HepG2 (cell line): ENCODE results near the gene TUBA4A. TPM values are rescaled to one million over a fixed set of nuclear protein-coding genes. Genes with fewer than 3 reads are reported as not detected.
A peak's percentile ranks its signal among the peaks of the same experiment; 100 is the strongest.

Source experiments
- ATF7-NPFF ChIP-seq: sonication (generic); formaldehyde crosslinking; IDR thresholded peaks from 2 replicates; pipeline ENCODE4 v1.8.1; 2023; ENCODE audit warnings: mild to moderate bottlenecking, low read depth, missing genetic modification reagents, moderate library complexity
- ELF1 ChIP-seq: sonication (generic); formaldehyde crosslinking; IDR thresholded peaks from 2 replicates; pipeline ENCODE4 v1.4.0; 2020; ENCODE audit warnings: missing genetic modification reagents
- ESRRA ChIP-seq: sonication (generic); formaldehyde crosslinking; IDR thresholded peaks from 2 replicates; pipeline ENCODE4 v1.5.1; 2020; ENCODE audit warnings: mild to moderate bottlenecking, low read depth, missing genetic modification reagents
- GLMP ChIP-seq: sonication (generic); formaldehyde crosslinking; IDR thresholded peaks from 2 replicates; pipeline ENCODE4 v1.9.0; 2021; ENCODE audit warnings: missing genetic modification reagents, mild to moderate bottlenecking, borderline replicate concordance
- HHEX ChIP-seq: IDR thresholded peaks from 2 replicates; pipeline ENCODE4 v1.6.1; 2016; ENCODE audit warnings: control low read depth
- JUN ChIP-seq: sonication (generic); formaldehyde crosslinking; IDR thresholded peaks from 2 replicates; pipeline ENCODE4 v1.4.0; 2020; ENCODE audit warnings: mild to moderate bottlenecking, missing genetic modification reagents
- KDM6A ChIP-seq: IDR thresholded peaks from 2 replicates; pipeline ENCODE4 v1.6.1; 2016; ENCODE audit warnings: low read depth
- ZBTB49 ChIP-seq: sonication (generic); formaldehyde crosslinking; IDR thresholded peaks from 2 replicates; pipeline ENCODE4 v1.4.0; 2020; ENCODE audit warnings: missing genetic modification reagents, borderline replicate concordance
- ZMYM4 ChIP-seq: sonication (generic); formaldehyde crosslinking; IDR thresholded peaks from 2 replicates; pipeline ENCODE4 v1.8.1; 2023; ENCODE audit warnings: mild to moderate bottlenecking, missing genetic modification reagents
- ZNF253 ChIP-seq: sonication (generic); formaldehyde crosslinking; IDR thresholded peaks from 2 replicates; pipeline ENCODE4 v1.8.0; 2022; ENCODE audit warnings: mild to moderate bottlenecking, missing genetic modification reagents, borderline replicate concordance
- polyA plus RNA-seq, 8 experiments: library from polyadenylated mRNA; depleted of rRNA in 3 of 8; stranded (reverse) in 7 of 8; unstranded in 1 of 8; fragments of >200 nt; fragmentation: Illumina TruSeq in 4 of 8; extraction: Trizol in 4 of 8; gene quantifications; 2 replicates each; pipeline versions ENCODE4 v1.2.1 to v1.2.3, GENCODE V29; 2011 to 2016; ENCODE audit warnings: low read depth in 4 of 8, missing spikeins in 1 of 8, mixed read lengths in 1 of 8; ENCODE audit not compliant: insufficient read depth in 1 of 8
- total RNA-seq, 5 experiments: library from RNA; depleted of rRNA; stranded (reverse); fragments of >200 nt; fragmentation: Illumina TruSeq; extraction: Trizol; gene quantifications; 2 replicates each; pipeline ENCODE4 v1.2.3, GENCODE V29; 2016; ENCODE audit warnings: low read depth in 1 of 5
- TF ChIP-seq, protein P1 (sequence below): sonication (generic); formaldehyde crosslinking; conservative IDR thresholded peaks from 2 replicates; pipeline ENCODE4 v1.8.0; 2022; ENCODE audit warnings: mild to moderate bottlenecking, moderate library complexity, missing genetic modification reagents
- TF ChIP-seq, protein P2 (sequence below): sonication (generic); formaldehyde crosslinking; IDR thresholded peaks from 2 replicates; pipeline ENCODE4 v1.4.0; 2020; ENCODE audit warnings: missing genetic modification reagents
- TF ChIP-seq, protein P3 (sequence below): sonication (generic); formaldehyde crosslinking; IDR thresholded peaks from 2 replicates; pipeline ENCODE4 v1.5.0; 2020; ENCODE audit warnings: mild to moderate bottlenecking, missing genetic modification reagents, moderate library complexity
- TF ChIP-seq, protein P4 (sequence below): sonication (generic); formaldehyde crosslinking; IDR thresholded peaks from 2 replicates; pipeline ENCODE4 v1.4.0; 2020; ENCODE audit warnings: mild to moderate bottlenecking, missing genetic modification reagents

The TUBA4A gene
- total and polyA plus RNA-seq, 2 of the 13 experiments (the other 11 are each of a cell fraction or from before 2014, with no cell fraction given) = 1.3 to 12.7 TPM

DNA sequence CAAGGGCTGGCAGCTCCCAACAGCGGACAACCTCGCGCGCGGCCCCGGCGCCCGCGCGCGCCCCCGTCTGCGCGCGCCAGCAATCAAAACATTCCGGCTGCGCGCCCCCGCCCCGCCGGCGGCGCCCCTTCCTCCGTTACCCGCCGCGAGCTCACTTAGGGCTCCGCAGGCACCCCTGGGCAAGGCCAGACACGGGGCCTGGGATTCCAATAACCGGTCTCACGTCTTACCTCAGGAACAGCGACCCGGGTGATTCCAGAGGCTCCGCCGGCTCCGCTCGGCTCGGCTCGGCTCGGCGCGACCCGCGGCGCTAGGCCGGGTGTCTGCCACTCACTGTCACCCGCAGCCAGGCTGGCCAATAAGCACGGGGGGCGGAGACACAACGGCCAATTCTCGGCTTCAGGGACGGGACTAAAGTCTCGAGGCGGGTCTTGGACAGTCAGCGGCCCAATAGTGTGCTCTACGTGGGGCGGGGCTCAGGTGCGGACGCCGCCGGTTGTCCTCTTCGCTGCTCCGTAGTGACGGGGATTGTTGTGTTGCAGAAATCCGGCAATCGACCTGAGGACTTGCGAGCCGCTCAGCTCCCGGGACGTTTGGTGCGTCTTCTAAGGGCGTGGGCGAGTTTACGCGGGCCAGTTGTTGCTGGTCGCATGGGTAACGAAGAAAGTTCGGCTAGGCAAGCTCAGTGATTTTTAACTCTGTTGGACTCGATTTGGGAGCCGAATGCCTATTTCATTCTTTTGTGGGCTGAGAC, 24.2 kb downstream of the TUBA4A start, which contains the start of the genes ANKZF1 and ATG9A (continued):
- TF ChIP-seq, protein P1, sequence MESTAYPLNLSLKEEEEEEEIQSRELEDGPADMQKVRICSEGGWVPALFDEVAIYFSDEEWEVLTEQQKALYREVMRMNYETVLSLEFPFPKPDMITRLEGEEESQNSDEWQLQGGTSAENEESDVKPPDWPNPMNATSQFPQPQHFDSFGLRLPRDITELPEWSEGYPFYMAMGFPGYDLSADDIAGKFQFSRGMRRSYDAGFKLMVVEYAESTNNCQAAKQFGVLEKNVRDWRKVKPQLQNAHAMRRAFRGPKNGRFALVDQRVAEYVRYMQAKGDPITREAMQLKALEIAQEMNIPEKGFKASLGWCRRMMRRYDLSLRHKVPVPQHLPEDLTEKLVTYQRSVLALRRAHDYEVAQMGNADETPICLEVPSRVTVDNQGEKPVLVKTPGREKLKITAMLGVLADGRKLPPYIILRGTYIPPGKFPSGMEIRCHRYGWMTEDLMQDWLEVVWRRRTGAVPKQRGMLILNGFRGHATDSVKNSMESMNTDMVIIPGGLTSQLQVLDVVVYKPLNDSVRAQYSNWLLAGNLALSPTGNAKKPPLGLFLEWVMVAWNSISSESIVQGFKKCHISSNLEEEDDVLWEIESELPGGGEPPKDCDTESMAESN (CRISPR knock-in tag) = peak; percentile 71
- TF ChIP-seq ATF7-NPFF (CRISPR knock-in tag) (peak; percentile 48; the same call in 1 of the 2 replicates), HHEX (CRISPR knock-in tag) (no peak), KDM6A (no peak), JUN (CRISPR knock-in tag) (peak; percentile 12; the same call in 1 of the 2 replicates), ESRRA (no peak), ZMYM4 (CRISPR knock-in tag) (peak; percentile 33; the same call in 1 of the 2 replicates), ELF1 (0 out of 2 replicates have a peak, but pooled peaks have one; percentile 51), ZBTB49 (CRISPR knock-in tag) (no peak), GLMP (CRISPR knock-in tag) (no peak), ZNF253 (CRISPR knock-in tag) (0 out of 2 replicates have a peak, but pooled peaks have one; percentile 51)
- TF ChIP-seq, protein P2, sequence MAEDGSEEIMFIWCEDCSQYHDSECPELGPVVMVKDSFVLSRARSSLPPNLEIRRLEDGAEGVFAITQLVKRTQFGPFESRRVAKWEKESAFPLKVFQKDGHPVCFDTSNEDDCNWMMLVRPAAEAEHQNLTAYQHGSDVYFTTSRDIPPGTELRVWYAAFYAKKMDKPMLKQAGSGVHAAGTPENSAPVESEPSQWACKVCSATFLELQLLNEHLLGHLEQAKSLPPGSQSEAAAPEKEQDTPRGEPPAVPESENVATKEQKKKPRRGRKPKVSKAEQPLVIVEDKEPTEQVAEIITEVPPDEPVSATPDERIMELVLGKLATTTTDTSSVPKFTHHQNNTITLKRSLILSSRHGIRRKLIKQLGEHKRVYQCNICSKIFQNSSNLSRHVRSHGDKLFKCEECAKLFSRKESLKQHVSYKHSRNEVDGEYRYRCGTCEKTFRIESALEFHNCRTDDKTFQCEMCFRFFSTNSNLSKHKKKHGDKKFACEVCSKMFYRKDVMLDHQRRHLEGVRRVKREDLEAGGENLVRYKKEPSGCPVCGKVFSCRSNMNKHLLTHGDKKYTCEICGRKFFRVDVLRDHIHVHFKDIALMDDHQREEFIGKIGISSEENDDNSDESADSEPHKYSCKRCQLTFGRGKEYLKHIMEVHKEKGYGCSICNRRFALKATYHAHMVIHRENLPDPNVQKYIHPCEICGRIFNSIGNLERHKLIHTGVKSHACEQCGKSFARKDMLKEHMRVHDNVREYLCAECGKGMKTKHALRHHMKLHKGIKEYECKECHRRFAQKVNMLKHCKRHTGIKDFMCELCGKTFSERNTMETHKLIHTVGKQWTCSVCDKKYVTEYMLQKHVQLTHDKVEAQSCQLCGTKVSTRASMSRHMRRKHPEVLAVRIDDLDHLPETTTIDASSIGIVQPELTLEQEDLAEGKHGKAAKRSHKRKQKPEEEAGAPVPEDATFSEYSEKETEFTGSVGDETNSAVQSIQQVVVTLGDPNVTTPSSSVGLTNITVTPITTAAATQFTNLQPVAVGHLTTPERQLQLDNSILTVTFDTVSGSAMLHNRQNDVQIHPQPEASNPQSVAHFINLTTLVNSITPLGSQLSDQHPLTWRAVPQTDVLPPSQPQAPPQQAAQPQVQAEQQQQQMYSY (CRISPR knock-in tag) = 0 out of 2 replicates have a peak, but pooled peaks have one; percentile 16
- TF ChIP-seq, protein P3, sequence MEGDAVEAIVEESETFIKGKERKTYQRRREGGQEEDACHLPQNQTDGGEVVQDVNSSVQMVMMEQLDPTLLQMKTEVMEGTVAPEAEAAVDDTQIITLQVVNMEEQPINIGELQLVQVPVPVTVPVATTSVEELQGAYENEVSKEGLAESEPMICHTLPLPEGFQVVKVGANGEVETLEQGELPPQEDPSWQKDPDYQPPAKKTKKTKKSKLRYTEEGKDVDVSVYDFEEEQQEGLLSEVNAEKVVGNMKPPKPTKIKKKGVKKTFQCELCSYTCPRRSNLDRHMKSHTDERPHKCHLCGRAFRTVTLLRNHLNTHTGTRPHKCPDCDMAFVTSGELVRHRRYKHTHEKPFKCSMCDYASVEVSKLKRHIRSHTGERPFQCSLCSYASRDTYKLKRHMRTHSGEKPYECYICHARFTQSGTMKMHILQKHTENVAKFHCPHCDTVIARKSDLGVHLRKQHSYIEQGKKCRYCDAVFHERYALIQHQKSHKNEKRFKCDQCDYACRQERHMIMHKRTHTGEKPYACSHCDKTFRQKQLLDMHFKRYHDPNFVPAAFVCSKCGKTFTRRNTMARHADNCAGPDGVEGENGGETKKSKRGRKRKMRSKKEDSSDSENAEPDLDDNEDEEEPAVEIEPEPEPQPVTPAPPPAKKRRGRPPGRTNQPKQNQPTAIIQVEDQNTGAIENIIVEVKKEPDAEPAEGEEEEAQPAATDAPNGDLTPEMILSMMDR = peak; percentile 9; the same call in 1 of the 2 replicates
- TF ChIP-seq, protein P4, sequence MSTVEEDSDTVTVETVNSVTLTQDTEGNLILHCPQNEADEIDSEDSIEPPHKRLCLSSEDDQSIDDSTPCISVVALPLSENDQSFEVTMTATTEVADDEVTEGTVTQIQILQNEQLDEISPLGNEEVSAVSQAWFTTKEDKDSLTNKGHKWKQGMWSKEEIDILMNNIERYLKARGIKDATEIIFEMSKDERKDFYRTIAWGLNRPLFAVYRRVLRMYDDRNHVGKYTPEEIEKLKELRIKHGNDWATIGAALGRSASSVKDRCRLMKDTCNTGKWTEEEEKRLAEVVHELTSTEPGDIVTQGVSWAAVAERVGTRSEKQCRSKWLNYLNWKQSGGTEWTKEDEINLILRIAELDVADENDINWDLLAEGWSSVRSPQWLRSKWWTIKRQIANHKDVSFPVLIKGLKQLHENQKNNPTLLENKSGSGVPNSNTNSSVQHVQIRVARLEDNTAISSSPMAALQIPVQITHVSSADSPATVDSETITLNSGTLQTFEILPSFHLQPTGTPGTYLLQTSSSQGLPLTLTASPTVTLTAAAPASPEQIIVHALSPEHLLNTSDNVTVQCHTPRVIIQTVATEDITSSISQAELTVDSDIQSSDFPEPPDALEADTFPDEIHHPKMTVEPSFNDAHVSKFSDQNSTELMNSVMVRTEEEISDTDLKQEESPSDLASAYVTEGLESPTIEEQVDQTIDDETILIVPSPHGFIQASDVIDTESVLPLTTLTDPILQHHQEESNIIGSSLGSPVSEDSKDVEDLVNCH (CRISPR knock-in tag) = no peak
